Loucy (cell line): Measurements from ENCODE around the gene IGSF23.

ENCODE experiments used
- H2AFZ ChIP-seq: fragments of 200-600 bp; sonication (generic); 2 replicates; pipeline ENCODE4 v1.6.0; 2016; ENCODE audit warnings: antibody characterized with exemption, mild to moderate bottlenecking, low read length, moderate library complexity
- H3F3A ChIP-seq: fragments of 200-600 bp; 2 replicates; pipeline ENCODE4 v1.6.0; 2016; ENCODE audit warnings: antibody characterized with exemption, low read depth, mild to moderate bottlenecking
- H3K27me3 ChIP-seq: fragments of 200-600 bp; sonication (generic); 2 replicates; pipeline ENCODE4 v1.6.1; 2014; ENCODE audit warnings: low read length, mild to moderate bottlenecking; ENCODE audit not compliant: insufficient read depth, poor library complexity, severe bottlenecking
- H3K36me3 ChIP-seq: fragments of 200-600 bp; sonication (generic); 2 replicates; pipeline ENCODE4 v1.6.1; 2016; ENCODE audit warnings: low read length; ENCODE audit not compliant: insufficient read depth
- H3K4me1 ChIP-seq: fragments of 200-600 bp; sonication (generic); 2 replicates; pipeline ENCODE4 v1.5.1; 2014; ENCODE audit warnings: low read length, mild to moderate bottlenecking; ENCODE audit not compliant: insufficient read depth, poor library complexity, severe bottlenecking
- H3K4me2 ChIP-seq: fragments of 200-600 bp; sonication (generic); 2 replicates; pipeline ENCODE4 v1.6.0; 2014; ENCODE audit warnings: antibody characterized with exemption, low read length, low read depth, mild to moderate bottlenecking; ENCODE audit not compliant: poor library complexity, severe bottlenecking
- H3K4me3 ChIP-seq: fragments of 200-600 bp; sonication (generic); 2 replicates; pipeline ENCODE4 v1.5.1; 2014; ENCODE audit warnings: low read length, mild to moderate bottlenecking, mixed read lengths; ENCODE audit not compliant: poor library complexity, severe bottlenecking
- H3K79me2 ChIP-seq: fragments of 200-600 bp; sonication (generic); 2 replicates; pipeline ENCODE4 v1.6.1; 2014; ENCODE audit warnings: low read length; ENCODE audit not compliant: insufficient read depth
- H3K9ac ChIP-seq: fragments of 200-600 bp; sonication (generic); 2 replicates; pipeline ENCODE4 v1.6.0; 2014; ENCODE audit warnings: mild to moderate bottlenecking, low read depth, low read length, moderate library complexity; ENCODE audit not compliant: poor library complexity, severe bottlenecking
- H3K9me2 ChIP-seq: fragments of 200-600 bp; sonication (generic); replicated peaks from 2 replicates; pipeline ENCODE4 v1.6.1; 2016; ENCODE audit warnings: low read depth, low read length, mixed read lengths
- H3K9me3 ChIP-seq: fragments of 200-600 bp; sonication (generic); 2 replicates; pipeline ENCODE4 v1.6.1; 2014; ENCODE audit warnings: mild to moderate bottlenecking, antibody characterized with exemption, low read length, low read depth; ENCODE audit not compliant: insufficient read depth
- H4K20me1 ChIP-seq: fragments of 200-600 bp; sonication (generic); 2 replicates; pipeline ENCODE4 v1.6.0; 2014; ENCODE audit warnings: antibody characterized with exemption, low read length, mild to moderate bottlenecking; ENCODE audit not compliant: insufficient read depth, poor library complexity, severe bottlenecking
- EZH2phosphoT487 ChIP-seq: fragments of 200-600 bp; IDR thresholded peaks from 2 replicates; pipeline ENCODE4 v1.6.1; 2018; ENCODE audit warnings: antibody characterized with exemption, mild to moderate bottlenecking, moderate library complexity, borderline replicate concordance
- TF ChIP-seq, protein P1 (sequence below): fragments of 200-600 bp; sonication (generic); conservative IDR thresholded peaks from 2 replicates; pipeline ENCODE4 v1.5.1; 2014; ENCODE audit warnings: mild to moderate bottlenecking, antibody characterized with exemption, low read length

The IGSF23 gene

DNA sequence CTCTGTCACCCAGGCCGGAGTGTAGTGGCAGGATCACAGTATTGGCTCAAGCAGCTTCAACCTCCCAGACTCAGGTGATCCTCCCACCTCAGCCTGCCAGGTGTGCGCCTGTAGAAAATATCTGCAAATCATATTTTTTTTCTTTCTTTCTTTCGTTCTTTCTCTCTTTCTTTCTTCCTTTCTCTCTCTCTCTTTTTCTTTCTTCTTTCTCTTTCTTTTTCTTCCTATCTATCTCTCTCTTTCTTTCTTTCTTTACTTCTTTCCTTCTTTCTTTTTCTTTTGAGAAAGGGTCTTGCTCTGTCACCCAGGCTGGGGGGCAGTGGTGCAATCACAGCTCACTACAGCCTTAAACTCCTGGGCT lies 16.3 kb upstream of the IGSF23 start:
- no peaks in the 10 kb centered on the region for H3F3A ChIP-seq
- peaks cover 2% of the 10 kb centered on the region; the same call in 1 of the 2 replicates for H3K9me3 ChIP-seq
- no peaks in the 10 kb centered on the region for H4K20me1 ChIP-seq
- H3K4me2 ChIP-seq = no peak overlapping the region
- H3K27me3 ChIP-seq = no peaks in the 10 kb centered on the region
- H3K4me3 ChIP-seq = no peak overlapping the region
- no peak for TF ChIP-seq EZH2phosphoT487
- TF ChIP-seq, protein P1, sequence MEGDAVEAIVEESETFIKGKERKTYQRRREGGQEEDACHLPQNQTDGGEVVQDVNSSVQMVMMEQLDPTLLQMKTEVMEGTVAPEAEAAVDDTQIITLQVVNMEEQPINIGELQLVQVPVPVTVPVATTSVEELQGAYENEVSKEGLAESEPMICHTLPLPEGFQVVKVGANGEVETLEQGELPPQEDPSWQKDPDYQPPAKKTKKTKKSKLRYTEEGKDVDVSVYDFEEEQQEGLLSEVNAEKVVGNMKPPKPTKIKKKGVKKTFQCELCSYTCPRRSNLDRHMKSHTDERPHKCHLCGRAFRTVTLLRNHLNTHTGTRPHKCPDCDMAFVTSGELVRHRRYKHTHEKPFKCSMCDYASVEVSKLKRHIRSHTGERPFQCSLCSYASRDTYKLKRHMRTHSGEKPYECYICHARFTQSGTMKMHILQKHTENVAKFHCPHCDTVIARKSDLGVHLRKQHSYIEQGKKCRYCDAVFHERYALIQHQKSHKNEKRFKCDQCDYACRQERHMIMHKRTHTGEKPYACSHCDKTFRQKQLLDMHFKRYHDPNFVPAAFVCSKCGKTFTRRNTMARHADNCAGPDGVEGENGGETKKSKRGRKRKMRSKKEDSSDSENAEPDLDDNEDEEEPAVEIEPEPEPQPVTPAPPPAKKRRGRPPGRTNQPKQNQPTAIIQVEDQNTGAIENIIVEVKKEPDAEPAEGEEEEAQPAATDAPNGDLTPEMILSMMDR = no peak
- no peak overlapping the region for H3K9ac ChIP-seq
- H3K4me1 ChIP-seq = no peaks in the 10 kb centered on the region
- H2AFZ ChIP-seq = no peak overlapping the region
- no peaks in the 10 kb centered on the region for H3K79me2 ChIP-seq
- no peaks in the 10 kb centered on the region for H3K36me3 ChIP-seq
- no peaks in the 10 kb centered on the region for H3K9me2 ChIP-seq

GRCh38 chr19:44598355-44598754 lies 15.0 kb upstream of the IGSF23 start:
- no peaks in the 10 kb centered on the region for H3K4me1 ChIP-seq
- no peaks in the 10 kb centered on the region for H3K9me2 ChIP-seq
- no peaks in the 10 kb centered on the region for H3F3A ChIP-seq
- H4K20me1 ChIP-seq = no peaks in the 10 kb centered on the region
- H3K79me2 ChIP-seq = no peaks in the 10 kb centered on the region
- no peak overlapping the region for H2AFZ ChIP-seq
- TF ChIP-seq, protein P1 = no peak
- TF ChIP-seq EZH2phosphoT487 = no peak
- no peaks in the 10 kb centered on the region for H3K36me3 ChIP-seq
- no peak overlapping the region for H3K4me3 ChIP-seq
- no peaks in the 10 kb centered on the region for H3K27me3 ChIP-seq
- H3K9ac ChIP-seq = no peak overlapping the region
- H3K9me3 ChIP-seq = peaks cover 2% of the 10 kb centered on the region; the same call in 1 of the 2 replicates
- H3K4me2 ChIP-seq = no peak overlapping the region

- Histone ChIP-seq H3K4me2 (no peak overlapping the region), H3K4me1 (no peaks in the 10 kb centered on the region), H3K36me3 (no peaks in the 10 kb centered on the region), H3F3A (no peaks in the 10 kb centered on the region), H4K20me1 (no peaks in the 10 kb centered on the region), H3K4me3 (no peak overlapping the region), H3K9me2 (no peaks in the 10 kb centered on the region), H3K9me3 (peaks cover 2% of the 10 kb centered on the region; the same call in 1 of the 2 replicates), H2AFZ (no peak overlapping the region), H3K79me2 (no peaks in the 10 kb centered on the region), H3K9ac (no peak overlapping the region), H3K27me3 (no peaks in the 10 kb centered on the region)
- TF ChIP-seq, protein P1 = no peak
- no peak for TF ChIP-seq EZH2phosphoT487
Observed at GRCh38 chr19:44598880-44599279, 14.5 kb upstream of the IGSF23 start.
